ENCODE results near the gene TLX1.

Gene TLX1

DNA sequence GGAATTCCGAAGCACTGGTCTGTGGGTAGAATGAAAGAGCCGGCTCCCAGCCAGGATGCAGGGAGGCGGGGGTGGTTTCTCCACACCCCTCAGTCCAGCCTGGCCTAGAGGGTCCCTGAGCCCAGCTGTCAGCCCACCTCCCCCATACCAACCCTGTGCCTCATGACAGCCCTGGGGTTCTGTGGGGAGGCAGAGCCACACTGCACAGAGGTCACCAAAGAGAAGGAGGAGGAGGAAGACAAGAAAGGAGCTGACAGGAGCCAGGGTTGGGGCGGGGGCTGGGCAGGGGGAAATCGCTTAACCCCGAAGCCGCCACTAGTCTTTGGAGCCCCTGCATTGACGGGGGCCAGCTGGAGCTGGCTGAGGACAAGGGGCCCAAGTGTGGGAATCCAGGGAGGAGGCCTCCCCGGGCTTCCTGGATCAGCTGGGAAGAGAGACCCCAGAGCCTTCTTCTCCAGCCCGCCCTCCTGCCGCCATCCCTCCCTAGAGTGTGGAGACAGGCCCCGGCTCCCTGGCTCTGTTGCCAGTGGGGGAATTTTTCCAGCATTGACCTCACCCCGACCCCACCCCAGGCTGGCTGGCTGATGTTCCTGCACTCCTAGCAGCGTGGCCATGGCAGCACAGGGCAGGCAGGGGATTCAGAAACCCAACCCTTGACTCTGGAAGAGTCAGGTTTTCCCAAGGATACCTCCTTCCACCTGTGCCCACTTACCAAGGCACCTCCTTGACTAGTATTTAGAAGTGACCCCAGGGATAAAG lies 36.8 kb upstream of the TLX1 start:
- Histone ChIP-seq H3K27ac (no peak overlapping the region), H3K4me1 (no peaks in the 10 kb centered on the region; the same call in 1 of the 2 replicates), H4K20me1 (no peaks in the 10 kb centered on the region; the same call in 1 of the 2 replicates), H3K9ac (no peak overlapping the region), H3K4me3 (no peak overlapping the region), H3K27me3 (peaks cover 37% of the 10 kb centered on the region; the same call in 1 of the 2 replicates), H3K36me3 (no peaks in the 10 kb centered on the region), H3K9me3 (no peaks in the 10 kb centered on the region), H3K4me2 (no peak overlapping the region)
- TF ChIP-seq Cebpa-rat (IDR thresholded peaks at IDR 0.05) = no peak

DNA sequence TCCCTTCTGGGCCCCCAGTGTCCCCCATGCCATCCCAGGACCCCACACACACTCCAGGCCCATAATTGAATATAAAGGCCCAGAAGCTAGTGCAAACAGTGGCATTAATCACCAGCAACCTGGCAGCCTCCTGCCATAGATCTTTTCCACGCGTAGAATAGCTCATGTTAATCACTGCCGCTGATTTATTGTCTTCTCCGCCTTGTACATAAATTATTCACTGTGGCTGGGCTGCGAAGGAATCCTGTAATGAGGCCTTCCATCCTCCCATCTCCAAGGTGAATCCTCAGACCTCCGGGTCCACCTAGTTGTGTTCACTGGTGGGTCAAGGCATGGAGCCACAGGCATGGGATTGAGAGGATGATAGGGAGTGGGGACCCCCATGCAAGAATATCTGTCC lies 36.1 kb upstream of the TLX1 start:
- Histone ChIP-seq H3K27me3 (peaks cover 37% of the 10 kb centered on the region; the same call in 1 of the 2 replicates), H3K9me3 (no peaks in the 10 kb centered on the region), H3K4me3 (no peak overlapping the region), H3K9ac (no peak overlapping the region), H3K4me1 (no peaks in the 10 kb centered on the region; the same call in 1 of the 2 replicates), H3K4me2 (no peak overlapping the region), H3K36me3 (no peaks in the 10 kb centered on the region), H3K27ac (no peak overlapping the region), H4K20me1 (no peaks in the 10 kb centered on the region; the same call in 1 of the 2 replicates)
- TF ChIP-seq Cebpa-rat (IDR thresholded peaks at IDR 0.05) = no peak

DNA sequence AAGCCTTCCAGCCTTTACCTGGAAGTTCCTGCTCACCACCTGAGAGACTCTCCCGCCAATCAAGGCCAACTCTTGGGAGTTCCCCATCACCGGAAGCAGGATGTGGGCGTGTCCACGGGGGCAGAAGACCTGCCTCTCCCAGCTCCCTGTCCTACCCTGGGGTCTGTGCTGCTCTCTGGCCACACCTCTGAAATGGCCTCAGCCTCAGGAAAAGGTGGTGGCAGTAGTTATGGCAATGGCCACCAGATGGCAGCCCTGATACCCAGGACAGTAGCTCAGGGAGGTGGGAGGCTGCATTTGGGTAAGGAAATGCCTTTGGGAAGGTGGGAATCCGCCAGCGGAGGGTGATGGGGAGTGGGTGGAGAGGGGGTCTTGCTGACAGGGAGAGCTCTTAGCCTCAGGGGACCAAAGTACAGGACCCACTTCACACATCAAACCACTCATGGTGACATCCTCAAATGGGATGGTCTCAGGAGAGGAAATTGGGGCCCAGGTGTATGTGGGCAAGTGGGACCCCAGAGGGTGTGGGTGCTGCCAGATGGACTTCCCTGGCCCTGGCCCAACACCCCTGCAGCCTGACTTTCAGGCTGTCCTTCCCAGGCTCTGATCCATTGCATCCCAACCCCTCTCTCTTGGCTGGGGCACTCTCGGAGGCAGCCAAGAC lies 35.4 kb upstream of the TLX1 start:
- Histone ChIP-seq H3K9ac (no peak overlapping the region), H3K27ac (no peak overlapping the region), H3K36me3 (no peaks in the 10 kb centered on the region), H3K4me1 (no peaks in the 10 kb centered on the region; the same call in 1 of the 2 replicates), H3K4me2 (peak overlapping the region; percentile 12; the same call in 1 of the 2 replicates), H3K9me3 (no peaks in the 10 kb centered on the region), H4K20me1 (no peaks in the 10 kb centered on the region; the same call in 1 of the 2 replicates), H3K27me3 (peaks cover 37% of the 10 kb centered on the region; the same call in 1 of the 2 replicates), H3K4me3 (no peak overlapping the region)
- no peak for TF ChIP-seq Cebpa-rat (IDR thresholded peaks at IDR 0.05)

DNA sequence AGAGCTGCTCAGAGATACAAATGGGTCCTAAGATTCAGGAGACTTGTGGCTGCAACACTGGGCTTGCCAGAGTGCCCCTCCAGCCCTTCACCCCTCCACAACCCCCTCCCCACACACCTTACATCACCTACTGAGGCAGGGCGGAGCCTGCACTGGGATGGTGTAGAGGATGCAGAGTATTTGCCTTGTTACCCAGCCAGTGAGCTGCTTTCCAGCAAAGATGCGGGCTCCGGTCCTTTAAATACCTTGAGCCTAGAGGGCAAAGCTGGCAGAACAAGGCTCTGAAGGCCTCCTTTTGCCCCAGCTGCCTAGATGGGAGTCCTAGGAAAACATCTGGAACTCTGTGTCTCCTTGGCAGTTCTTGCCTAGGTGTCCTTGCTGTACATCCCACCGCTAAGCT lies 34.7 kb upstream of the TLX1 start:
- Histone ChIP-seq H3K27ac (no peak overlapping the region), H3K36me3 (no peaks in the 10 kb centered on the region), H3K9me3 (no peaks in the 10 kb centered on the region), H3K4me3 (no peak overlapping the region), H3K4me1 (no peaks in the 10 kb centered on the region; the same call in 1 of the 2 replicates), H3K4me2 (no peak overlapping the region), H4K20me1 (no peaks in the 10 kb centered on the region; the same call in 1 of the 2 replicates), H3K9ac (no peak overlapping the region), H3K27me3 (peaks cover 37% of the 10 kb centered on the region; the same call in 1 of the 2 replicates)
- no peak for TF ChIP-seq Cebpa-rat (IDR thresholded peaks at IDR 0.05)

DNA sequence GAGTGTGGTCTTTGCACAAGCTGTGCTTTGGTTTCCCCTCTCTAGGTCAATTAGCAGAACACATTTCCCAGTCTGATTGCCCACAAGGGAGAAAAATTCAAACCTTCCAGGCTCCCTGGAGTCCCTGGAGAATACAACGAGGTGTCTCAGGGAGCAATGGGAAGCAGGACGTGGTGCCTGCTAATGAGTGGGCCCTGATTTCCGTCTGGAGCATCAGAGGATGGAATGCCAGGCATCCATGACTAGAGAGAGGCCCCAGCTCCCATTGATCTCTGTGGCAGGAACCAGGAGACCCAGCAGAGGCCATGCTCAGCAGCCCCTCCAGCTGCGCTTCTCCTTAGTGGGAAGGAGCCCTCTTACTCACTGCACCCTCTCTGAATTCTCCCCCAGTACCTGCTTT lies 33.2 kb upstream of the TLX1 start:
- Histone ChIP-seq H3K9ac (no peak overlapping the region), H4K20me1 (no peaks in the 10 kb centered on the region; the same call in 1 of the 2 replicates), H3K4me1 (no peaks in the 10 kb centered on the region; the same call in 1 of the 2 replicates), H3K4me2 (no peak overlapping the region), H3K9me3 (no peaks in the 10 kb centered on the region), H3K36me3 (no peaks in the 10 kb centered on the region), H3K27ac (no peak overlapping the region), H3K4me3 (no peak overlapping the region), H3K27me3 (peaks cover 25% of the 10 kb centered on the region; the same call in 1 of the 2 replicates)
- no peak for TF ChIP-seq Cebpa-rat (IDR thresholded peaks at IDR 0.05)

DNA sequence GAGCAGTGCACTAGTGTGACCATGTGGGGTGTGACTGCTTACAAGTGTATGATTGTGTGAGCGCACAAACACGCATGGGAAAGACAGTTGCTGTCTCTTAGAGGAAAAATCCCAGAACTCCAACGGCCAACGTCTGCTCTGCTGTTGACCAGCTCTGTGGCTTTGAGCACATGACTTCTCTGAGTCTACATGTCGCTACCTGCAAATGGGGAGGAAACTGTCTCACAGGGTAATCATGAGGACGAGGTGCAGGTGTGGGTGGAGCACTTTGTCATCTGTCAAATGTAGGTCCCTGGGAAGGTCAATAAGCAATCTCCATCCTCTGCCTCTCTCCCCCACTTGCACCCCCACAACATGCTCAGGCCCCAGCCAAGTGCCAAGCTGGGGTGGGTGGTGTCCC lies 31.2 kb upstream of the TLX1 start:
- H3K36me3 ChIP-seq = no peaks in the 10 kb centered on the region
- H4K20me1 ChIP-seq = no peaks in the 10 kb centered on the region; the same call in 1 of the 2 replicates
- H3K27ac ChIP-seq = no peak overlapping the region
- no peaks in the 10 kb centered on the region for H3K9me3 ChIP-seq
- H3K9ac ChIP-seq = no peak overlapping the region
- H3K4me3 ChIP-seq = no peak overlapping the region
- no peak for TF ChIP-seq Cebpa-rat (IDR thresholded peaks at IDR 0.05)
- H3K4me1 ChIP-seq = no peaks in the 10 kb centered on the region; the same call in 1 of the 2 replicates
- H3K27me3 ChIP-seq = peaks cover 7% of the 10 kb centered on the region; the same call in 1 of the 2 replicates
- no peak overlapping the region for H3K4me2 ChIP-seq

DNA sequence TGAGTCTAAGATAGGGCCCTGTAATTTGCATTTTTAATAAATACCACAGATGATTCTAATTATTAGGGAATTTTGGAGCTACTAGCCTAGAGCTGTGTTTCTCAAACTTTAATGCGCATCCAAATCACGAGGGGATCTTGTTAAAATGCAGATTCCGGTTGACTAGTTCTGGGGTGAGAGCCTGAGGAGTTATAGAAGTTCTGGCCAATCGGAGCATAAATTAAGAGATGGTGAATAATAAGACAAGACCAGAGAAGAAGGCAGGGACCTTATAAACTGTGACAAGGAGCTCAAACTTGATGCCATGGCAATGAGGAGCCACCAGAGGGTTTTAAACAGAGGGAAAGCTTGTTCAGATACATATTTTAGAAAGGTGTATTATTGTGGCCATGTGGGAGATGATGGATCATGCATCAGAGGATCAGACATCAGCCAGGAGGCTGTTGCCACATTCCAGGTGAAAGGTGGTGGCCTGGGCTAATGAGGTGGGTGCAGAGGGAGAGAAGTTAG lies 29.7 kb upstream of the TLX1 start:
- Histone ChIP-seq H3K9ac (no peak overlapping the region), H3K9me3 (no peaks in the 10 kb centered on the region), H3K36me3 (no peaks in the 10 kb centered on the region), H3K27me3 (no peaks in the 10 kb centered on the region; the same call in 1 of the 2 replicates), H3K4me1 (no peaks in the 10 kb centered on the region), H4K20me1 (no peaks in the 10 kb centered on the region), H3K27ac (no peak overlapping the region), H3K4me2 (no peak overlapping the region), H3K4me3 (no peak overlapping the region)
- TF ChIP-seq Cebpa-rat (IDR thresholded peaks at IDR 0.05) = no peak

DNA sequence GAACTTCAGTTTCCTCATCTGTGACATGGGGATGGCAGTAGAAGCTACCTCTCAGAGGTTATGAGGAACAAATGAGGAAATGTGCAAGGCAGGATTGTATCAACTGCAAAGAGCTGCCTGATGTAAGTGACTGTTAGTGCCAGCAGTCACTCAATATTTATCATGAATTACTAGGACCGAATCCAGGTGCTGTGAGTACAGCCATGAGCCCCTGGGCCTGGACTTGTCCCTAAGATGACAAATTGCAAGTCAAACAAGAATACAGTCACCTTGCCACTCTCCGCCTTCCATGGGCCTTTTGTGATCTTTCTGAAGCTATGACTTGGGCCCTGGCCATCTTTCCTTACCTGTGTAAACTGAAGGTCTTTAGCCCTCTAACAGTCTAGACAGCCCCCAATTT lies 27.7 kb upstream of the TLX1 start:
- Histone ChIP-seq H3K4me1 (no peaks in the 10 kb centered on the region), H3K9ac (no peak overlapping the region), H3K36me3 (no peaks in the 10 kb centered on the region), H4K20me1 (no peaks in the 10 kb centered on the region), H3K27me3 (peaks cover 5% of the 10 kb centered on the region; the same call in 1 of the 2 replicates), H3K4me2 (no peak overlapping the region), H3K27ac (no peak overlapping the region), H3K9me3 (no peaks in the 10 kb centered on the region), H3K4me3 (no peak overlapping the region)
- TF ChIP-seq Cebpa-rat (IDR thresholded peaks at IDR 0.05) = no peak

DNA sequence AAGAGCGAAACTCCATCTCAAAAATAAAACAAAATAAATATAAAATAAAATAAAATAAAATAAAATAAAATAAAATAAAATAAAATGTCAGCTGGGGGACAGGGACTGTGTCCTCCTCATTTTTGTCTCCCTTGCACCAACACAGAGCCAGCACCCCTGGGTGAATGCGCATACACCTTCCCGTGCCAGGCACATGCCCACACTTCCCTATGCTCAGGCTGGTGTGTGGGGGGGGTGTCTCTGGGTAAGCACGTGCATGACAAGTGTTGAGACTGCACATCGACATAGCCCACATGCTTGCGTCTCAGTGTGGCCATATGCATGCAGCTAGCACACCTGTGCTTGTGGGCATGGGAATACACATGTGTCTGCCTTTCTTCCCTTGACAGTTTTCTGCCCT lies 24.7 kb upstream of the TLX1 start:
- no peak for TF ChIP-seq Cebpa-rat (IDR thresholded peaks at IDR 0.05)
- H3K9me3 ChIP-seq = no peaks in the 10 kb centered on the region
- H3K4me1 ChIP-seq = no peaks in the 10 kb centered on the region
- peaks cover 8% of the 10 kb centered on the region; the same call in 1 of the 2 replicates for H3K27me3 ChIP-seq
- no peak overlapping the region for H3K9ac ChIP-seq
- no peak overlapping the region for H3K4me2 ChIP-seq
- H3K36me3 ChIP-seq = no peaks in the 10 kb centered on the region
- H4K20me1 ChIP-seq = no peaks in the 10 kb centered on the region
- H3K27ac ChIP-seq = no peak overlapping the region
- H3K4me3 ChIP-seq = no peak overlapping the region

DNA sequence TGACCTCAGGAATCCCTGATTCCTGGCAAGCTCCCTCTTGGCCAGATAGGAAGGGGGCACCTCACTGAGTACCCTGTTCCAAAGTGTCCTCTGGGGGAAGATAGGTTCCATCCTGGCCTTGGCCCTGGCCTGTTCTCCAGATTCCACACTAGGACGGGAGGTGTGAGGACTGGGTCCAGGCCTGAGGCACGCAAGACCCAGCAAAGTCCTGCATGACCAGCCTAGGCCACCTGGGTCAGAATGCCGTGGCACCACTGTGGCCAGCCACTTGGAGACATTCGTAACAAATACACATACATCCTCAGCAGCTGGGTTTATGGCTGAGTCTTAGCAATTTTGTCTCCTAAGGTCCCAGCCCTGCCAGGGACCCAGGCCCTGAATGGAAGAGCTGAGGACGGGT lies 23.3 kb upstream of the TLX1 start:
- Histone ChIP-seq H4K20me1 (no peaks in the 10 kb centered on the region), H3K27me3 (peaks cover 8% of the 10 kb centered on the region; the same call in 1 of the 2 replicates), H3K4me3 (no peak overlapping the region), H3K9me3 (no peaks in the 10 kb centered on the region), H3K4me2 (no peak overlapping the region), H3K27ac (no peak overlapping the region), H3K9ac (no peak overlapping the region), H3K4me1 (no peaks in the 10 kb centered on the region), H3K36me3 (no peaks in the 10 kb centered on the region)
- no peak for TF ChIP-seq Cebpa-rat (IDR thresholded peaks at IDR 0.05)

Measured in BLaER1 (cell line).